ENCODE data around the gene GJA4.

Gene GJA4

DNA sequence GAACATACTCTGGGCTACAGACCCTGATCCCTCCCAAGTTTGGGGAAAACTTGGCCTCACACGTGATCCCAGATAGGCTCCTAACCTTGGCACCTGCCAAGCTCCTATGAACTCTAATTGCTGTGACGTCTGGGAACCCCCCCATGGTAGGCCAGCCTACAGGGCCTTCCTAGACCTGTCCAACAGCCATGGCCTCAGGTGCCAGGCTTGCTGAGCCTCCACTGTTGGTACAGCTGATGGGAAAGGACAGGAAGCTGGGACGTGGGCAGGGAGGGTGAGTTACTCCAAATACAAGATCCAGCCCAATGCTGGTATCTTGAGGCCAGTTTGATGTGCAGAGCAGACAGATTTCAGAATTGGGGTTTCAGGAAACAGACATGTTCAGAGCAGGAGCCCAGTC lies 47.6 kb downstream of the GJA4 start:
- DNase-seq = no peak

DNA sequence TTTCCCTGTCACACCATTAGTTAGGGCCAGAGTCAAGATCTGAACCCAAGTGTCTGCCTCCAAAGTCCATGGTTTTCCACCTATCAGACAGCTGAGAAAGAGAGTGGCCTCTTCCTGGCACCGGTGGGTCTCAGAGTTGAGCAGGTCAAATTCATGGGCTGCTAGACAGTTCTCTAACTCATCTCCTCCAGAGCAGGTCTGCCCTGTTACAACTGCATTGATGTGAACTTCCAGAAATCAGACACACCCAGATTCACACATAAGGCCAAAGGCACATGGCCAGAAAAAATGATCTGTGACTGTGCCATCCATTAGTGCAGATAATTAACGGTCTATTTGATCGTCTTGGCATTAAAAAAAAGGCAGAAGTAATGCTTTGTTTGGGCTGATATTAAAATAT lies 49.3 kb downstream of the GJA4 start:
- DNase-seq = no peak

DNA sequence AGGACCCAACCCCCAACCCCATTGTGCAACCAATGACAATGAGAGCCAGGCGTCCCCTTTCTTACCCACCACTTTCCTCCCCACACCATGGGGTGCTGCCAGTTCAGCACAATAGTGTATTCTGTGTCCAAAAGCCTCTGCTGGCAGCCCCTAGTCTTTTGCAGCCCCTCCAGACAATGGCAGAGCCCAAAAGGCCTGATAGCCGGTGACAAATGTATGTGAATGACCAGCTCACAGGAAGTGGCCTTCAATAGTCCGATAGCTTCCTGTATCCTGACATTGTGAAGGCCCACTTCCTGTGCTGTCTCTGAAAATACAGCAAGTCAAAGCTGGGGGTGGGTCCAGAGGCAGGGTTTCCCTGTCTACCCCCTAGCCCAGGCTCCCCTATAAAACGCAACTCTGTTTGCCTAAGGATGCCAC lies 50.2 kb downstream of the GJA4 start:
- DNase-seq = no peak

- DNase-seq = no peak
These were observed 50.8 kb downstream of the GJA4 start for GRCh38 chr1:34843392-34844251.

GRCh38 chr1:34844252-34844634 lies 51.4 kb downstream of the GJA4 start:
- no peak for DNase-seq

All from NCI-H526 treated with DMSO at 0.1 percent for 48 hours (cell line).